K562 (cell line): Measurements from ENCODE around the gene SNRNP40. TPM values are rescaled to one million over a fixed set of nuclear protein-coding genes. Genes with fewer than 3 reads are reported as not detected.

ENCODE experiments used
- ATF7 ChIP-seq: fragments of 450-650 bp; IDR thresholded peaks from 2 replicates; pipeline ENCODE4 v1.7.1; 2014; ENCODE audit warnings: mild to moderate bottlenecking, moderate library complexity
- GTF2A2 ChIP-seq: IDR thresholded peaks from 2 replicates; pipeline ENCODE4 v1.6.1; 2016; ENCODE audit warnings: mild to moderate bottlenecking, missing genetic modification characterization, missing compliant biosample characterization
- HIVEP1 ChIP-seq: fragments of 250-450 bp; sonication (Bioruptor Pico); IDR thresholded peaks from 2 replicates; pipeline ENCODE4 v1.4.0; 2020; ENCODE audit warnings: mild to moderate bottlenecking
- MCM7 ChIP-seq, 2 experiments: fragments of 450-650 bp; IDR thresholded peaks; 2 replicates each; pipeline ENCODE4 v1.6.1; 2016 to 2018
- RFX5 ChIP-seq: IDR thresholded peaks from 2 replicates; pipeline ENCODE4 v1.6.1; 2011; ENCODE audit warnings: low read depth, mild to moderate bottlenecking, improper control_type of control experiment, low read length
- RNF2 ChIP-seq: sonication (generic); IDR thresholded peaks from 2 replicates; pipeline ENCODE4 v1.6.1; 2016
- SAFB2 ChIP-seq: fragments of 200-400 bp; formaldehyde crosslinking; IDR thresholded peaks from 2 replicates; pipeline ENCODE4 v1.6.1; 2018; ENCODE audit warnings: borderline replicate concordance, low read length, low read depth, moderate library complexity; ENCODE audit not compliant: severe bottlenecking
- SRSF3 ChIP-seq: fragments of 200-400 bp; formaldehyde crosslinking; IDR thresholded peaks from 2 replicates; pipeline ENCODE4 v1.6.1; 2016; ENCODE audit warnings: mild to moderate bottlenecking, low read length, moderate library complexity; ENCODE audit not compliant: insufficient read depth
- STAT5A ChIP-seq: IDR thresholded peaks from 2 replicates; pipeline ENCODE4 v1.6.1; 2012; ENCODE audit warnings: low read length, inconsistent platforms, borderline replicate concordance
- TOE1 ChIP-seq, 2 experiments: fragments of 450-650 bp in 1 of 2; sonication (generic) in 1 of 2; formaldehyde crosslinking in 1 of 2; IDR thresholded peaks; 2 replicates each; pipeline versions ENCODE4 v1.7.1 to v1.8.0; 2016 to 2022; ENCODE audit warnings: borderline replicate concordance in 2 of 2, mild to moderate bottlenecking in 2 of 2, antibody characterized with exemption in 1 of 2, inconsistent platforms in 1 of 2, low read depth in 1 of 2, missing genetic modification reagents in 1 of 2, moderate library complexity in 1 of 2
- WHSC1 ChIP-seq: IDR thresholded peaks from one replicate; pipeline ENCODE4 v1.6.1; 2012; ENCODE audit warnings: low read length, control low read depth, inconsistent platforms
- ZNF175 ChIP-seq: fragments of 200-800 bp; sonication (Bioruptor generic); IDR thresholded peaks from 2 replicates; pipeline ENCODE4 v1.6.1; 2016; ENCODE audit warnings: low read depth, mild to moderate bottlenecking, missing genetic modification characterization, missing compliant biosample characterization
- polyA plus RNA-seq, 8 experiments: library from polyadenylated mRNA; depleted of rRNA in 4 of 8; stranded (reverse) in 5 of 8; unstranded in 3 of 8; fragments of >200 nt; fragmentation: Nextera tagmentation in 2 of 8; fragmentation: Illumina TruSeq in 1 of 8; extraction: Ambion mirVana in 2 of 8; extraction: Trizol in 1 of 8; gene quantifications; 2 replicates each; pipeline versions ENCODE4 v1.2.1 to v1.2.3, GENCODE V29; 2011 to 2014; ENCODE audit warnings: inconsistent platforms in 1 of 8, missing spikeins in 1 of 8
- total RNA-seq, 7 experiments: library from RNA; depleted of rRNA in 6 of 7; stranded (reverse); fragments of >200 nt in 6 of 7; fragmentation: Illumina TruSeq in 2 of 7; extraction: Trizol in 2 of 7; gene quantifications; 2 replicates each; pipeline versions ENCODE4 v1.2.1 to v1.2.3, GENCODE V29; 2011 to 2021; ENCODE audit warnings: low replicate concordance in 1 of 7
- TF ChIP-seq, protein P1 (sequence below): sonication (generic); formaldehyde crosslinking; IDR thresholded peaks from 2 replicates; pipeline ENCODE4 v1.8.1; 2023; ENCODE audit warnings: missing genetic modification reagents, mild to moderate bottlenecking, borderline replicate concordance
- TF ChIP-seq, protein P2 (sequence below): sonication (generic); formaldehyde crosslinking; IDR thresholded peaks from 2 replicates; pipeline ENCODE4 v1.8.1; 2023; ENCODE audit warnings: mild to moderate bottlenecking, missing genetic modification reagents
- TF ChIP-seq, protein P3 (sequence below): sonication (generic); formaldehyde crosslinking; IDR thresholded peaks from 2 replicates; pipeline ENCODE4 v1.8.0; 2022; ENCODE audit warnings: mild to moderate bottlenecking, missing genetic modification reagents

SNRNP40 gene
- total and polyA plus RNA-seq, 9 of the 15 experiments (the other 6 are each of a cell fraction or from before 2014, with no cell fraction given), result 48.7 to 278 (median 163) TPM

DNA sequence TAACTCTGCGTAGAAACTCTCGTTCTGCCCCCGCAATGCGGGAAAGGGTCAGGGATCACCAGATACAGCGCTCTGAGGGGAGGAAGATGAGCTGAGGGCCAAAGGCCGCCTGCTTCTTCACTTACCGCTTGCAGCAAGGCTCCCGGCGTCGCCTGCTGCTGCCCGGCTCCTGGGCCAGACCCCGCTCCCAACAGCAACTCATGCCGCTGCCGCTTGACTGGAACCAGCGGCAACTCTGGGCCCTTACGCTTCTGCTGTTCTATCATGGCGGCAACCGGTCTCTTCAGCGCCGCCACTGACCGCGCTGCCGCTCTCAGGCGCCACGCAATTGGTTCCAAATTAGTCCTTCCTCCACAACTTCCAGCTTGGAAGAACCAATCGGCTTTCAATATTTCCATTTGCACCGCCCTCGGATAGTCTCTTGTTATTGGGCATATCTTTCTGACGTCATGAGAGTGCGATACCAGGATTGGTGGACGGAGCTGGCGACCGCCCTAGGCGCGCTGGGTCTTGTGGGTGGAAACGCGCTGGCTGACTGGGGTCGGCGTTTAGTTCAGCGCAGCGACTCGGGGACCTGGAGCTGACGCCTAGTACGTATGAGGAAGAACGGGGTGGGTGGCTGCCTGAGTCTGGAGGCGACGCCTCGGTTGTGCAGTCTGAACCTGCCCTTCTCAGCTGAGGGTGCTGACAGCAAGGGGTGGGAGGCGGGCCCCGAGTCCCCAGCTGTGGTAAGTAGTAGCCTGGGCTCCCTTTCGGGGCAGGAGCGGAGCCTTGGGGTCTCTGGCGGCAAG, at the start of gene SNRNP40, which contains the start of gene ZCCHC17 (continued):
- TF ChIP-seq, protein P1, sequence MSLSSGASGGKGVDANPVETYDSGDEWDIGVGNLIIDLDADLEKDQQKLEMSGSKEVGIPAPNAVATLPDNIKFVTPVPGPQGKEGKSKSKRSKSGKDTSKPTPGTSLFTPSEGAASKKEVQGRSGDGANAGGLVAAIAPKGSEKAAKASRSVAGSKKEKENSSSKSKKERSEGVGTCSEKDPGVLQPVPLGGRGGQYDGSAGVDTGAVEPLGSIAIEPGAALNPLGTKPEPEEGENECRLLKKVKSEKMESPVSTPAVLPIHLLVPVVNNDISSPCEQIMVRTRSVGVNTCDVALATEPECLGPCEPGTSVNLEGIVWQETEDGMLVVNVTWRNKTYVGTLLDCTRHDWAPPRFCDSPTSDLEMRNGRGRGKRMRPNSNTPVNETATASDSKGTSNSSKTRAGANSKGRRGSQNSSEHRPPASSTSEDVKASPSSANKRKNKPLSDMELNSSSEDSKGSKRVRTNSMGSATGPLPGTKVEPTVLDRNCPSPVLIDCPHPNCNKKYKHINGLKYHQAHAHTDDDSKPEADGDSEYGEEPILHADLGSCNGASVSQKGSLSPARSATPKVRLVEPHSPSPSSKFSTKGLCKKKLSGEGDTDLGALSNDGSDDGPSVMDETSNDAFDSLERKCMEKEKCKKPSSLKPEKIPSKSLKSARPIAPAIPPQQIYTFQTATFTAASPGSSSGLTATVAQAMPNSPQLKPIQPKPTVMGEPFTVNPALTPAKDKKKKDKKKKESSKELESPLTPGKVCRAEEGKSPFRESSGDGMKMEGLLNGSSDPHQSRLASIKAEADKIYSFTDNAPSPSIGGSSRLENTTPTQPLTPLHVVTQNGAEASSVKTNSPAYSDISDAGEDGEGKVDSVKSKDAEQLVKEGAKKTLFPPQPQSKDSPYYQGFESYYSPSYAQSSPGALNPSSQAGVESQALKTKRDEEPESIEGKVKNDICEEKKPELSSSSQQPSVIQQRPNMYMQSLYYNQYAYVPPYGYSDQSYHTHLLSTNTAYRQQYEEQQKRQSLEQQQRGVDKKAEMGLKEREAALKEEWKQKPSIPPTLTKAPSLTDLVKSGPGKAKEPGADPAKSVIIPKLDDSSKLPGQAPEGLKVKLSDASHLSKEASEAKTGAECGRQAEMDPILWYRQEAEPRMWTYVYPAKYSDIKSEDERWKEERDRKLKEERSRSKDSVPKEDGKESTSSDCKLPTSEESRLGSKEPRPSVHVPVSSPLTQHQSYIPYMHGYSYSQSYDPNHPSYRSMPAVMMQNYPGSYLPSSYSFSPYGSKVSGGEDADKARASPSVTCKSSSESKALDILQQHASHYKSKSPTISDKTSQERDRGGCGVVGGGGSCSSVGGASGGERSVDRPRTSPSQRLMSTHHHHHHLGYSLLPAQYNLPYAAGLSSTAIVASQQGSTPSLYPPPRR (CRISPR knock-in tag), result 0 out of 2 replicates have a peak, but pooled peaks have one; percentile 3
- TF ChIP-seq ZNF175 (CRISPR knock-in tag) (no peak), STAT5A (no peak), ATF7 (peak; percentile 99), SRSF3 (peak; percentile 93; the same call in 1 of the 2 replicates), MCM7 (IDR thresholded peaks at IDR 0.05) (no peak), RFX5 (peak; percentile 80), WHSC1 (no peak), RNF2 (0 out of 2 replicates have a peak, but pooled peaks have one; percentile 15), HIVEP1 (CRISPR knock-in tag) (no peak), TOE1 (IDR thresholded peaks at IDR 0.05; ENCODE audit: borderline replicate concordance) (peak; percentile 23), TOE1 (CRISPR knock-in tag; IDR thresholded peaks at IDR 0.05; ENCODE audit: borderline replicate concordance, low read depth) (no peak), SAFB2 (no peak), GTF2A2 (no peak)
- TF ChIP-seq, protein P2, sequence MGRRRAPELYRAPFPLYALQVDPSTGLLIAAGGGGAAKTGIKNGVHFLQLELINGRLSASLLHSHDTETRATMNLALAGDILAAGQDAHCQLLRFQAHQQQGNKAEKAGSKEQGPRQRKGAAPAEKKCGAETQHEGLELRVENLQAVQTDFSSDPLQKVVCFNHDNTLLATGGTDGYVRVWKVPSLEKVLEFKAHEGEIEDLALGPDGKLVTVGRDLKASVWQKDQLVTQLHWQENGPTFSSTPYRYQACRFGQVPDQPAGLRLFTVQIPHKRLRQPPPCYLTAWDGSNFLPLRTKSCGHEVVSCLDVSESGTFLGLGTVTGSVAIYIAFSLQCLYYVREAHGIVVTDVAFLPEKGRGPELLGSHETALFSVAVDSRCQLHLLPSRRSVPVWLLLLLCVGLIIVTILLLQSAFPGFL (CRISPR knock-in tag), result no peak; the same call in 1 of the 2 replicates
- TF ChIP-seq, protein P3, sequence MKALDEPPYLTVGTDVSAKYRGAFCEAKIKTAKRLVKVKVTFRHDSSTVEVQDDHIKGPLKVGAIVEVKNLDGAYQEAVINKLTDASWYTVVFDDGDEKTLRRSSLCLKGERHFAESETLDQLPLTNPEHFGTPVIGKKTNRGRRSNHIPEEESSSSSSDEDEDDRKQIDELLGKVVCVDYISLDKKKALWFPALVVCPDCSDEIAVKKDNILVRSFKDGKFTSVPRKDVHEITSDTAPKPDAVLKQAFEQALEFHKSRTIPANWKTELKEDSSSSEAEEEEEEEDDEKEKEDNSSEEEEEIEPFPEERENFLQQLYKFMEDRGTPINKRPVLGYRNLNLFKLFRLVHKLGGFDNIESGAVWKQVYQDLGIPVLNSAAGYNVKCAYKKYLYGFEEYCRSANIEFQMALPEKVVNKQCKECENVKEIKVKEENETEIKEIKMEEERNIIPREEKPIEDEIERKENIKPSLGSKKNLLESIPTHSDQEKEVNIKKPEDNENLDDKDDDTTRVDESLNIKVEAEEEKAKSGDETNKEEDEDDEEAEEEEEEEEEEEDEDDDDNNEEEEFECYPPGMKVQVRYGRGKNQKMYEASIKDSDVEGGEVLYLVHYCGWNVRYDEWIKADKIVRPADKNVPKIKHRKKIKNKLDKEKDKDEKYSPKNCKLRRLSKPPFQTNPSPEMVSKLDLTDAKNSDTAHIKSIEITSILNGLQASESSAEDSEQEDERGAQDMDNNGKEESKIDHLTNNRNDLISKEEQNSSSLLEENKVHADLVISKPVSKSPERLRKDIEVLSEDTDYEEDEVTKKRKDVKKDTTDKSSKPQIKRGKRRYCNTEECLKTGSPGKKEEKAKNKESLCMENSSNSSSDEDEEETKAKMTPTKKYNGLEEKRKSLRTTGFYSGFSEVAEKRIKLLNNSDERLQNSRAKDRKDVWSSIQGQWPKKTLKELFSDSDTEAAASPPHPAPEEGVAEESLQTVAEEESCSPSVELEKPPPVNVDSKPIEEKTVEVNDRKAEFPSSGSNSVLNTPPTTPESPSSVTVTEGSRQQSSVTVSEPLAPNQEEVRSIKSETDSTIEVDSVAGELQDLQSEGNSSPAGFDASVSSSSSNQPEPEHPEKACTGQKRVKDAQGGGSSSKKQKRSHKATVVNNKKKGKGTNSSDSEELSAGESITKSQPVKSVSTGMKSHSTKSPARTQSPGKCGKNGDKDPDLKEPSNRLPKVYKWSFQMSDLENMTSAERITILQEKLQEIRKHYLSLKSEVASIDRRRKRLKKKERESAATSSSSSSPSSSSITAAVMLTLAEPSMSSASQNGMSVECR (CRISPR knock-in tag), result peak; percentile 90
